ENCODE results near the gene CAV2. TPM values are rescaled to one million over a fixed set of nuclear protein-coding genes. Genes with fewer than 3 reads are reported as not detected.

CAV2 gene
- total RNA-seq, 1 experiment from 2014 or later = 171 TPM

DNA sequence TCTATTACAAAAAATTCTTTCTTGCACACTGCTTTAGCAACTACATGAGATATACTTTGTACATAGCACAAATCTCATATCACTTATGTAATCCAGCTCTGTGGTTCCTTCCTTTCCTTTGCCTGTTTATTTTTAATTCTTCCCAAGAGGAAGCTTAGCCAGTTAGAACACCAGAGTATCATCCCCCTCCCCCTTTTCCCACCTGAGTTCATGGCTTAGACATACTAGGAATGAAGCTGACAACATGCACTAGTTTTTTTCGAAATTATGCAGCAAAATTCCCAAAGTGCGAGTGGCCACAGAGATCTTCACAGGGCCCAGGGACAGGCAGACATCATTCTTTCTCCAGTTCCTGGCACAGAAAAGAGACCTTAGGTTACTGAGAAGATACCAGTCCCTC is 43.1 kb downstream of the CAV2 start:
- BruUV-seq (replicated peaks) = no TSS peak
- intact Hi-C loops (cut with micrococcal nuclease) = no loop called here
- TF ChIP-seq, protein P1, sequence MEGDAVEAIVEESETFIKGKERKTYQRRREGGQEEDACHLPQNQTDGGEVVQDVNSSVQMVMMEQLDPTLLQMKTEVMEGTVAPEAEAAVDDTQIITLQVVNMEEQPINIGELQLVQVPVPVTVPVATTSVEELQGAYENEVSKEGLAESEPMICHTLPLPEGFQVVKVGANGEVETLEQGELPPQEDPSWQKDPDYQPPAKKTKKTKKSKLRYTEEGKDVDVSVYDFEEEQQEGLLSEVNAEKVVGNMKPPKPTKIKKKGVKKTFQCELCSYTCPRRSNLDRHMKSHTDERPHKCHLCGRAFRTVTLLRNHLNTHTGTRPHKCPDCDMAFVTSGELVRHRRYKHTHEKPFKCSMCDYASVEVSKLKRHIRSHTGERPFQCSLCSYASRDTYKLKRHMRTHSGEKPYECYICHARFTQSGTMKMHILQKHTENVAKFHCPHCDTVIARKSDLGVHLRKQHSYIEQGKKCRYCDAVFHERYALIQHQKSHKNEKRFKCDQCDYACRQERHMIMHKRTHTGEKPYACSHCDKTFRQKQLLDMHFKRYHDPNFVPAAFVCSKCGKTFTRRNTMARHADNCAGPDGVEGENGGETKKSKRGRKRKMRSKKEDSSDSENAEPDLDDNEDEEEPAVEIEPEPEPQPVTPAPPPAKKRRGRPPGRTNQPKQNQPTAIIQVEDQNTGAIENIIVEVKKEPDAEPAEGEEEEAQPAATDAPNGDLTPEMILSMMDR (IDR thresholded peaks at IDR 0.05; ENCODE audit: unreplicated experiment) = no peak
- DNase-seq (ENCODE audit: unreplicated experiment) = peak; percentile 16
- Mint-ChIP-seq H3K4me1 (ENCODE audit: insufficient read depth, unreplicated experiment) (peaks cover 61% of the 10 kb centered on the region), H3K27ac (ENCODE audit: low read depth, unreplicated experiment) (peak overlapping the region; percentile 83), H3K36me3 (ENCODE audit: insufficient read depth, unreplicated experiment) (peaks cover 95% of the 10 kb centered on the region), H3K27me3 (ENCODE audit: insufficient read depth, unreplicated experiment) (no peaks in the 10 kb centered on the region), H3K9me3 (ENCODE audit: unreplicated experiment) (no peaks in the 10 kb centered on the region), H3K4me3 (ENCODE audit: unreplicated experiment) (no peak overlapping the region)
- ChIA-PET CTCF (interaction anchor here (0.6 to 1.2 kb wide), 4 partner anchors 8 to 283 kb away, joined by 3 read pairs; no protein-coding TSS in a partner anchor), POLR2A (interaction anchor here (1.0 to 2.0 kb wide), 5 partner anchors 13 to 31 kb away, joined by 3 to 9 read pairs (median 6); no protein-coding TSS in a partner anchor)

DNA sequence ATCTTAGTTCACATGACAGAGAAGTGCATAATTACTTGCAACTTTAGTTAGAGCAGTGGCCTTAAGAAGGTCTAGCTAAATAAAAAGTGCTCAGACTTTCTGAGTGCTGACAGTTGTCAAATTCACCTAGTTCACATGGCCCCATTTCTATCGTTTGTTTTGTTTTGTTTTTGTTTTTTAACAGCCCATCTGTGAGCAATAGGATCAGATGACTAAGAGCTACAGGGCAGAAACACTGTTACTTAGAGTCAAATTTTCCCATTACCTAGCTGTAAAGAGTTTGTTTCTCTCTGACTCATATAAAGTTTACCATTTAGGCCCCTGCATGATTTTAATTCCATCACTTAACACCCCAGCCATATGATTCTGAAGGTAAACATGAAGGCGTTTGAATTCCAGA is 44.1 kb downstream of the CAV2 start:
- no peak overlapping the region for H3K4me3 Mint-ChIP-seq (ENCODE audit: unreplicated experiment)
- H3K4me1 Mint-ChIP-seq (ENCODE audit: insufficient read depth, unreplicated experiment) = peaks cover 67% of the 10 kb centered on the region
- ChIA-PET CTCF (interaction anchor here (0.7 to 1.1 kb wide), 2 partner anchors 17 to 285 kb away, joined by 4 to 5 read pairs; no protein-coding TSS in a partner anchor), POLR2A (interaction anchor here (0.6 to 1.9 kb wide), 12 partner anchors 9 to 159 kb away, joined by 3 to 6 read pairs (median 4); no protein-coding TSS in a partner anchor)
- peak; percentile 36 for DNase-seq (ENCODE audit: unreplicated experiment)
- H3K27ac Mint-ChIP-seq (ENCODE audit: low read depth, unreplicated experiment) = peak overlapping the region; percentile 83
- TF ChIP-seq, protein P1 (IDR thresholded peaks at IDR 0.05; ENCODE audit: unreplicated experiment) = no peak
- H3K9me3 Mint-ChIP-seq (ENCODE audit: unreplicated experiment) = no peaks in the 10 kb centered on the region
- H3K27me3 Mint-ChIP-seq (ENCODE audit: insufficient read depth, unreplicated experiment) = no peaks in the 10 kb centered on the region
- intact Hi-C loops (cut with micrococcal nuclease) = no loop called here
- no TSS peak for BruUV-seq (replicated peaks)
- peaks cover 95% of the 10 kb centered on the region for H3K36me3 Mint-ChIP-seq (ENCODE audit: insufficient read depth, unreplicated experiment)

DNA sequence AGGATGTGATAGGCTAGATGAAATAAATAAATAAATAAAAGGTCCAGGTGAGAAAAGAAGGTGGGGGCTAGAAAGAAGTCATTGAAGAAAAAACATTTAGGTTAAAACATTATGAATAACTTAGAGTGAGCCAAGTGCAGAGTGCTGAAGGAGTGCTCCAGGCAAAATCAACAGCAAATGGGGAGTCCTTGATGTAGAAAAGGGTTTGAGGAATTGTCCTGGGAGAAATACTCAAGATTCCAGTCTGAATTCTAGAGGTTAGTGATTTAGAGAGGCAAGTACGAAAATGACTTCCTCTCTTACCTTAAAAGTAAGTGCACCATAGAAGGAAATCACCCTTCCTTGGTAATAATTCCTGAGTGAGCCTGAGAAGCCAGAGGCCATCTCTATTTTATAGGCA is 44.9 kb downstream of the CAV2 start:
- Mint-ChIP-seq H3K36me3 (ENCODE audit: insufficient read depth, unreplicated experiment) (peaks cover 93% of the 10 kb centered on the region), H3K27me3 (ENCODE audit: insufficient read depth, unreplicated experiment) (no peaks in the 10 kb centered on the region), H3K27ac (ENCODE audit: low read depth, unreplicated experiment) (peak overlapping the region; percentile 83), H3K4me1 (ENCODE audit: insufficient read depth, unreplicated experiment) (peaks cover 61% of the 10 kb centered on the region), H3K4me3 (ENCODE audit: unreplicated experiment) (no peak overlapping the region), H3K9me3 (ENCODE audit: unreplicated experiment) (no peaks in the 10 kb centered on the region)
- POLR2A ChIA-PET = interaction anchor here (1.1 to 1.4 kb wide), 5 partner anchors 8 to 27 kb away, joined by 3 to 4 read pairs (median 4); no protein-coding TSS in a partner anchor
- no peak for DNase-seq (ENCODE audit: unreplicated experiment)
- BruUV-seq (replicated peaks) = no TSS peak
- intact Hi-C loops (cut with micrococcal nuclease) = no loop called here
- TF ChIP-seq, protein P1 (IDR thresholded peaks at IDR 0.05; ENCODE audit: unreplicated experiment) = no peak
- CTCF ChIA-PET = interaction anchor here (0.6 kb wide), 1 partner anchor 1273 kb away, joined by 3 read pairs; no protein-coding TSS in a partner anchor

DNA sequence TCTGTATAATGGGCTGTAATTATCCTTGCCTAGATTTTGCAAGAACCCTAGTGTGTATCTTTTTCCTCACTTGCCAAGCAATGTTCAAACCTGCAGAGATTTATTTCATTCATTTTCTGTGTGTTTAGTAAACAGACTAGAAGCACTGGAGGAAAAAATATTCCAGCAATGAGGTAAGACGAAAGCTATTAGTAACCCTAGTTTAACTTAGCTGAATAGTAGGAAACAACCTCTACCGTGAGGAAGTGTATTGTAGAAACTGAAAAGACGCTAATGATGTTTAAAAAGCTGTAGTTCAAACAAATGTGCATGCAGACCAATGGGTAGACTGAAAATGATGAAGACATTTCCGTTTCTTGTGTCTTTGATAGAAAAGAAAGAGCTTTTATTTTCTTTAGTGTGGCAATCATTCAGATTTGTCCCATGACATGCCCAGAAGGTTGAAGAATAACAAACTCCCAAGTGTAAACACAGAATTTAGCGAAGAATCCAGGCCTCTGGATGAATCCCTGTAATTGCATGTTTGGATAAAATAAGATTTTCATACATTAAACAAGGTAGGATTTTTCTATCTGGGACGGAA is 46.0 kb downstream of the CAV2 start:
- no TSS peak for BruUV-seq (replicated peaks)
- POLR2A ChIA-PET = interaction anchor here (0.7 to 1.4 kb wide), 4 partner anchors 8 to 165 kb away, joined by 3 to 4 read pairs (median 4); no protein-coding TSS in a partner anchor
- H3K27ac Mint-ChIP-seq (ENCODE audit: low read depth, unreplicated experiment) = peak overlapping the region; percentile 83
- no peak for DNase-seq (ENCODE audit: unreplicated experiment)
- no peaks in the 10 kb centered on the region for H3K27me3 Mint-ChIP-seq (ENCODE audit: insufficient read depth, unreplicated experiment)
- TF ChIP-seq, protein P1 (IDR thresholded peaks at IDR 0.05; ENCODE audit: unreplicated experiment) = no peak
- no peak overlapping the region for H3K4me3 Mint-ChIP-seq (ENCODE audit: unreplicated experiment)
- no peaks in the 10 kb centered on the region for H3K9me3 Mint-ChIP-seq (ENCODE audit: unreplicated experiment)
- H3K36me3 Mint-ChIP-seq (ENCODE audit: insufficient read depth, unreplicated experiment) = peaks cover 93% of the 10 kb centered on the region
- CTCF ChIA-PET = interaction anchor here (0.6 kb wide), 3 partner anchors 9 to 1272 kb away, joined by 3 to 4 read pairs (median 4); no protein-coding TSS in a partner anchor
- intact Hi-C loops (cut with micrococcal nuclease) = no loop called here
- peaks cover 55% of the 10 kb centered on the region for H3K4me1 Mint-ChIP-seq (ENCODE audit: insufficient read depth, unreplicated experiment)
